HG03565 (cell line): ENCODE data around the gene TCEAL6.
"Not testable (repeated sequence)": the region's sequence is repeated elsewhere in the genome, so short reads cannot be mapped to it uniquely, and the experiment has no call there.

Experiments
- ATAC-seq: cut with Tn5 transposase; IDR thresholded peaks from one replicate; pipeline ENCODE4 v1.9.1; 2021; ENCODE audit warnings: mild to moderate bottlenecking, moderate library complexity; ENCODE audit not compliant: unreplicated experiment

Gene TCEAL6

GRCh38 chrX:102142274-102142673 lies at the start of gene TCEAL6:
Gene TCEAL6 (minus strand): TSS chrX:102142481.
- not testable (repeated sequence) for ATAC-seq

GRCh38 chrX:102185967-102186720 lies 43.9 kb upstream of the TCEAL6 start:
- no peak for ATAC-seq

GRCh38 chrX:102155806-102156179 lies 13.5 kb upstream of the TCEAL6 start, which contains the start of gene BEX5:
Gene BEX5 (minus strand): TSS chrX:102155977. CDS start chrX:102154265, 1,712 bp downstream.
- peak; percentile 98 for ATAC-seq

GRCh38 chrX:102154900-102155805 lies 12.9 kb upstream of the TCEAL6 start:
- ATAC-seq: peak; percentile 4

- no peak for ATAC-seq
Observed at GRCh38 chrX:102154218-102154860, 12.1 kb upstream of the TCEAL6 start.

- ATAC-seq: not testable (repeated sequence)
Observed at GRCh38 chrX:102141631-102142030, 650 bp downstream of the TCEAL6 start.

- ATAC-seq: not testable (repeated sequence)
Observed at GRCh38 chrX:102140876-102141275, 1.4 kb downstream of the TCEAL6 start.

DNA sequence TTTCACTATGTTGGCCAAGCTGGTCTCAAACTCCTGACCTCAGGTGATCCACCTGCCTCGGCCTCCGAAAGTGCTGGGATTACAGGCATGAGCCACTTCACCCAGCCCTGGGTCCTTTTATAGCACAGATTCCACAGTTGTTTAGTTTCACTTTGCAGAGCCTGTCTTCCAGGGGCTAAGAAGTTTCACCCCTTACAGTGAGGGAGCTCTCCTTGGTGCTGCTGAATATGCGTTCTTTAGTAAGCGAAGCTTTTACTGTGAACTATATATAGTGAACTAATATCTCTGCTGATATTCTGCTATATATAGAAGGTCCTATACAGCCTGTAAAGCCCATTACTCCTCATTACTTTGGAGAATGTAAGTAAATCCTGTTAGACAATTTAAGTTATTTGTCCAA lies 4.2 kb downstream of the TCEAL6 start:
- ATAC-seq: no peak

- ATAC-seq: no peak
Observed at GRCh38 chrX:102129473-102129872, 12.8 kb downstream of the TCEAL6 start.

GRCh38 chrX:102126863-102127262 lies 15.4 kb downstream of the TCEAL6 start:
- no peak for ATAC-seq

DNA sequence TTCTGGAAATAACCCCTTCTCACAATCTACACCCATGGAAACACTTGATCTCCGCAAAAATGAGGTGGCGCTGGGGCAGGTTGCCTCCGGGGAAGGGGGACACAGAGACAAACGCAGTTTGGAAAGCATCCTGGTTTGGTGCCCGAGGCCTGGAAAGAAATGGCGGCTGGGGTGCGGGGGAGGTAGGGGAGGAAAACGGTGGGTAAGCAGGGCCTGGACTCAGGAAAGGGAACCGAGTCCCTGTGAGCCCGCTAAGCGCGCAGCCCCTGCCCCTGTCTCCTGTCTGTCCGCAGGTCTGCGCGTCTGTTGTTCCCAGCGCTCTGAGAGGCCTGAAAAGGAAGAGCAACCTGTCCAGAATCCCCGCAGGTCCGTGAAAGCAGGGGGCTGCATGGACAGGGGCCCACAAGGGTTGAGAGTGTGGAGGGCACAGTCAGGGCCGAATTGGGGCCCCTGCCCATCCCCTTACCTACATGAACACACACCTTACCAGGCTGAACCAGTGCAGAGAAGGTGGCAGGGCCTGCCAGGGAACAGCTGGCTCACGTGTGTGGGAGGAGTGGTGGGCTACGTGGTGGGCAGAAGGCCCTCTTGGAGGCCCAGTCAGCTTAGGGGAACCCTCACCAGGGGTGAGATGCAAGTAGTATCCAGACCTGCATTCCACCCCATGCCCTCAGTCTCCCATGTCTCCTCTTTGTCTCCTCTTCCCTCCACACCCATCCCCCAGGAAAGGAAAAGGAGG lies 16.0 kb downstream of the TCEAL6 start:
- ATAC-seq: not testable (repeated sequence)

DNA sequence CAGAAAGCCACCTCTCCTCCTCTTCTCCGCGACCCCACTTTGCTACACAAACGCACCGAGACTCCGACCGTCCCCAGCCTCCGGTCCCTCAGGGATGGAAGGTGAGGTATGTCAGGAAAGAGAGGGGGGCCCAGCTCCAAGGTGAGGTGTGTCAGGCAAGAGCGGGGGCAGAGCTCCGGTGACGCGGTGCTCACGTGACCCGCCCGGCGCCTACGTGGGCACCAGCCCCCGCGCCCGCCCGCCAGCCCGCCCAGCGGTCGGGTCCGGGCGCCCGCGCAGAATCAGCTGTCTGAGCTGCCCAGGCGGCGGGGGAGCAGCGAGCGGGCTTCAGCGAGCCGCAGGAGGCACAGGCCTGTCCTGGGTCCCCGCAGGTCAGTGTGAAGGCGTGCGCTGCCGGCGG lies 16.8 kb downstream of the TCEAL6 start, which contains the start of gene TCEAL2:
TCEAL2 (plus strand) TSS at position 244 of the 400 bp plus-strand sequence. CDS start 1,152 bp downstream, outside the sequence.
- not testable (repeated sequence) for ATAC-seq

DNA sequence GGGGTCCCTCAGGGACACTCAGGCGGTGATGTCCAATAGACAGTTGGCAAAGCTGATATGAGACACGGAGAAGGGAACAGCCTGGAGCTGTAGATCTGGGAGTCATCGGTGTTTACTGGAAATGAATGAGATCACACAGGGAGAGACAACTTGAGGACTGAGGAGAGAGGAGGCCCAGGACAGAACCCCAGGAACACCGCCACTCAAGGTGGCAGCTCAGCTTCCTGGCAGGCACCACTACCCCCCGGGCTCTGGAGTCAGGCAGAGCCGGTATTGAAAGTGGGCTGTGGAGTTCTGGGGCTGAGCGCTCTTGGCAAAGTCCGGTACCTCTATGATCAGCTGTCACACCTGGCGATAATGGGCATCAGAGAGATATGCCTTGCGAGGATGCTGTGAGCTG lies 17.3 kb downstream of the TCEAL6 start:
- not testable (repeated sequence) for ATAC-seq

- no peak for ATAC-seq
Observed at GRCh38 chrX:102115748-102116147, 26.5 kb downstream of the TCEAL6 start.

- no peak for ATAC-seq
Observed at GRCh38 chrX:102113367-102113766, 28.9 kb downstream of the TCEAL6 start.
